HG03039 (cell line): ENCODE measurements around the gene INPP5E.
"Not testable (repeated sequence)": the region's sequence is repeated elsewhere in the genome, so short reads cannot be mapped to it uniquely, and the experiment has no call there.

Source experiments
- ATAC-seq: cut with Tn5 transposase; IDR thresholded peaks from one replicate; pipeline ENCODE4 v1.9.1; 2021; ENCODE audit warnings: mild to moderate bottlenecking, moderate library complexity; ENCODE audit not compliant: unreplicated experiment

Gene INPP5E

GRCh38 chr9:136431782-136432350, 7.8 kb downstream of the INPP5E start:
- no peak for ATAC-seq

- ATAC-seq: no peak
Measured at GRCh38 chr9:136430588-136431234, 8.9 kb downstream of the INPP5E start.

- no peak for ATAC-seq
Measured at GRCh38 chr9:136429683-136430491, 9.8 kb downstream of the INPP5E start.

GRCh38 chr9:136429075-136429628, 10.5 kb downstream of the INPP5E start:
- ATAC-seq: no peak

- no peak for ATAC-seq
Measured at GRCh38 chr9:136426787-136427186, 12.9 kb downstream of the INPP5E start.

GRCh38 chr9:136425367-136425766, 14.3 kb downstream of the INPP5E start:
- ATAC-seq: not testable (repeated sequence)

- no peak for ATAC-seq
Measured at GRCh38 chr9:136424750-136425362, 14.8 kb downstream of the INPP5E start.

- ATAC-seq: no peak
Measured at GRCh38 chr9:136423432-136424146, 16.1 kb downstream of the INPP5E start.

- no peak for ATAC-seq
Measured at GRCh38 chr9:136422876-136423275, 16.8 kb downstream of the INPP5E start.

GRCh38 chr9:136421791-136422190, 17.9 kb downstream of the INPP5E start:
- no peak for ATAC-seq

- no peak for ATAC-seq
Measured at GRCh38 chr9:136419092-136419420, 20.6 kb downstream of the INPP5E start.

GRCh38 chr9:136418182-136419091, 21.2 kb downstream of the INPP5E start:
- no peak for ATAC-seq

GRCh38 chr9:136416914-136417313, 22.7 kb downstream of the INPP5E start:
- ATAC-seq: no peak

- no peak for ATAC-seq
Measured at GRCh38 chr9:136416427-136416826, 23.2 kb downstream of the INPP5E start.

GRCh38 chr9:136412962-136413361, 26.7 kb downstream of the INPP5E start:
- no peak for ATAC-seq

- ATAC-seq: no peak
Measured at GRCh38 chr9:136411378-136411777, 28.3 kb downstream of the INPP5E start.

GRCh38 chr9:136410500-136411287, 29.0 kb downstream of the INPP5E start, which contains the start of the genes ENTR1 and PMPCA:
Gene ENTR1 (minus strand): TSS chr9:136410614. CDS start chr9:136410397, 217 bp downstream.
Gene PMPCA (plus strand): TSS chr9:136410658. CDS start chr9:136410669, 11 bp downstream.
- ATAC-seq: peak; percentile 60

- ATAC-seq: peak; percentile 10
Measured at GRCh38 chr9:136409557-136410455, 29.8 kb downstream of the INPP5E start.
